Neuronal stem cell (in vitro differentiated cells): ENCODE results near the gene SND1.

Experiments
- DNase-seq: peaks from one replicate; pipeline ENCODE4 v3.0.0-alpha.2; 2013; ENCODE audit warnings: low spot score
- H2AFZ ChIP-seq: one replicate; pipeline ENCODE4 v1.6.1; 2013; ENCODE audit warnings: mild to moderate bottlenecking, low read length, inconsistent platforms
- H2AK5ac ChIP-seq: 2 replicates; pipeline ENCODE4 v1.6.1; 2013; ENCODE audit warnings: low read depth, mild to moderate bottlenecking, inconsistent platforms, low read length, moderate library complexity, mixed read lengths
- H2BK120ac ChIP-seq: 2 replicates; pipeline ENCODE4 v1.6.1; 2013; ENCODE audit warnings: low read depth, mild to moderate bottlenecking, inconsistent platforms, low read length, moderate library complexity, mixed read lengths
- H2BK12ac ChIP-seq: one replicate; pipeline ENCODE4 v1.6.1; 2013; ENCODE audit warnings: low read length, inconsistent platforms
- H2BK15ac ChIP-seq: 2 replicates; pipeline ENCODE4 v1.6.1; 2013; ENCODE audit warnings: mild to moderate bottlenecking, low read length, inconsistent platforms, mixed read lengths
- H2BK5ac ChIP-seq: one replicate; pipeline ENCODE4 v1.6.1; 2013; ENCODE audit warnings: inconsistent platforms, mild to moderate bottlenecking, low read length, moderate library complexity
- H3K14ac ChIP-seq: one replicate; pipeline ENCODE4 v1.6.1; 2013; ENCODE audit warnings: low read length, inconsistent platforms
- H3K18ac ChIP-seq: 2 replicates; pipeline ENCODE4 v1.6.1; 2013; ENCODE audit warnings: low read length, inconsistent platforms
- H3K23ac ChIP-seq: 2 replicates; pipeline ENCODE4 v1.6.1; 2013; ENCODE audit warnings: low read depth, mild to moderate bottlenecking, mixed read lengths, low read length, inconsistent platforms; ENCODE audit not compliant: poor library complexity
- H3K27ac ChIP-seq: replicated peaks from 3 replicates; pipeline ENCODE4 v1.5.1; 2013; ENCODE audit warnings: low read length, inconsistent platforms
- H3K27me3 ChIP-seq, 3 experiments: 2 replicates each; pipeline ENCODE4 v1.6.1; 2013; ENCODE audit warnings: low read length in 3 of 3, mild to moderate bottlenecking in 2 of 3, inconsistent platforms in 1 of 3, low read depth in 1 of 3, mixed read lengths in 1 of 3, moderate library complexity in 1 of 3; ENCODE audit not compliant: control insufficient read depth in 3 of 3, insufficient read depth in 3 of 3
- H3K36me3 ChIP-seq, 2 donors: replicated peaks in 1 of 2; 2 replicates each; pipeline ENCODE4 v1.6.1; 2013; ENCODE audit warnings: low read length in 2 of 2; ENCODE audit not compliant: control insufficient read depth in 2 of 2, insufficient read depth in 2 of 2
- H3K4ac ChIP-seq: 2 replicates; pipeline ENCODE4 v1.6.1; 2013; ENCODE audit warnings: inconsistent platforms, mild to moderate bottlenecking, low read length, moderate library complexity
- H3K4me1 ChIP-seq, 2 donors: 1 replicate in 1 of 2; 2 replicates in 1 of 2; pipeline ENCODE4 v1.6.1; 2013; ENCODE audit warnings: low read length in 2 of 2, low read depth in 1 of 2; ENCODE audit not compliant: control insufficient read depth in 2 of 2, insufficient read depth in 1 of 2
- H3K4me2 ChIP-seq: one replicate; pipeline ENCODE4 v1.6.1; 2013; ENCODE audit warnings: mild to moderate bottlenecking, low read length, inconsistent platforms; ENCODE audit not compliant: insufficient read depth, poor library complexity, severe bottlenecking
- H3K4me3 ChIP-seq, 2 donors: 2 replicates each; pipeline ENCODE4 v1.5.1; 2013; ENCODE audit warnings: low read length in 2 of 2, mild to moderate bottlenecking in 2 of 2, inconsistent platforms in 1 of 2, moderate library complexity in 1 of 2
- H3K79me1 ChIP-seq: one replicate; pipeline ENCODE4 v1.6.1; 2013; ENCODE audit warnings: low read depth, mild to moderate bottlenecking, inconsistent platforms, low read length, moderate library complexity
- H3K9ac ChIP-seq: one replicate; pipeline ENCODE4 v1.6.1; 2013; ENCODE audit warnings: mild to moderate bottlenecking, low read depth, low read length, inconsistent platforms; ENCODE audit not compliant: poor library complexity
- H3K9me3 ChIP-seq, 2 donors: replicated peaks in 1 of 2; 2 replicates each; pipeline versions ENCODE3 to v1.6.1; 2013; ENCODE audit warnings: low read length in 2 of 2, mild to moderate bottlenecking in 2 of 2, inconsistent platforms in 1 of 2, low read depth in 1 of 2, mixed read lengths in 1 of 2, moderate library complexity in 1 of 2; ENCODE audit not compliant: control insufficient read depth in 2 of 2, insufficient read depth in 1 of 2
- H4K8ac ChIP-seq: one replicate; pipeline ENCODE4 v1.6.1; 2013; ENCODE audit warnings: low read depth, mild to moderate bottlenecking, inconsistent platforms, low read length, moderate library complexity
- H4K91ac ChIP-seq: one replicate; pipeline ENCODE4 v1.6.1; 2013; ENCODE audit warnings: low read length, low read depth, mild to moderate bottlenecking, inconsistent platforms; ENCODE audit not compliant: poor library complexity
- WGBS, 2 donors: extraction: QIAGEN DNeasy Blood & Tissue Kit; methylation state at CpG; one replicate each; pipeline ENCODE4 v1.1.7; 2013; ENCODE audit warnings: missing lambda C conversion rate in 2 of 2, mixed read lengths in 1 of 2; ENCODE audit not compliant: insufficient read length in 2 of 2, insufficient replicate concordance in 1 of 2; ENCODE audit errors: extremely low coverage in 2 of 2; 5-methylcytosine and 5-hydroxymethylcytosine counted together

The SND1 gene

GRCh38 chr7:127913686-127914085, 261.7 kb downstream of the SND1 start:
- Histone ChIP-seq H2BK12ac (no peak overlapping the region), H3K23ac (no peak overlapping the region), H2AK5ac (no peak overlapping the region), H3K9me3 (no peaks in the 10 kb centered on the region), H3K27ac (no peak overlapping the region), H3K18ac (no peak overlapping the region), H3K36me3 (peaks cover 0 to 3% of the 10 kb centered on the region in 2 donors), H3K4ac (no peak overlapping the region), H3K9ac (no peak overlapping the region), H3K79me1 (no peaks in the 10 kb centered on the region), H3K4me1 (no peaks in the 10 kb centered on the region), H3K4me2 (no peak overlapping the region), H2AFZ (no peak overlapping the region), H2BK5ac (no peak overlapping the region), H3K14ac (no peak overlapping the region), H4K8ac (no peak overlapping the region), H4K91ac (no peak overlapping the region), H3K4me3 (no peak overlapping the region), H2BK120ac (no peak overlapping the region), H2BK15ac (no peak overlapping the region), H3K27me3 (no peaks in the 10 kb centered on the region)
- no CpG with 5 or more reads among the region's 2 CpGs for WGBS, 2 donors
- no peak for DNase-seq

- H4K8ac ChIP-seq, result no peak overlapping the region
- H3K79me1 ChIP-seq, result no peaks in the 10 kb centered on the region
- no peak overlapping the region for H3K18ac ChIP-seq
- H3K9ac ChIP-seq, result no peak overlapping the region
- no peak overlapping the region for H2AFZ ChIP-seq
- no peak overlapping the region for H2BK5ac ChIP-seq
- no peak overlapping the region for H3K4ac ChIP-seq
- no CpG with 5 or more reads among the region's 6 CpGs for WGBS, 2 donors
- H3K36me3 ChIP-seq, result peaks cover 0 to 3% of the 10 kb centered on the region in 2 donors
- no peak overlapping the region for H2AK5ac ChIP-seq
- no peaks in the 10 kb centered on the region for H3K4me1 ChIP-seq
- no peak overlapping the region for H4K91ac ChIP-seq
- H3K27ac ChIP-seq, result no peak overlapping the region
- no peak overlapping the region for H2BK12ac ChIP-seq
- DNase-seq, result no peak
- no peak overlapping the region for H3K4me3 ChIP-seq
- H3K4me2 ChIP-seq, result no peak overlapping the region
- no peak overlapping the region for H3K14ac ChIP-seq
- no peak overlapping the region for H2BK120ac ChIP-seq
- no peak overlapping the region for H2BK15ac ChIP-seq
- H3K23ac ChIP-seq, result no peak overlapping the region
- no peaks in the 10 kb centered on the region for H3K9me3 ChIP-seq
- H3K27me3 ChIP-seq, result no peaks in the 10 kb centered on the region
Observed at GRCh38 chr7:127914693-127915092, 262.7 kb downstream of the SND1 start.

GRCh38 chr7:127916735-127917134, 264.7 kb downstream of the SND1 start:
- WGBS, 2 donors, result no CpG with 5 or more reads among the region's 3 CpGs
- Histone ChIP-seq H2AFZ (no peak overlapping the region), H3K4ac (no peak overlapping the region)

GRCh38 chr7:127918130-127918529, 266.1 kb downstream of the SND1 start:
- Histone ChIP-seq H3K79me1 (no peaks in the 10 kb centered on the region), H3K4me3 (no peak overlapping the region), H3K23ac (no peak overlapping the region), H3K9me3 (no peaks in the 10 kb centered on the region), H2BK5ac (no peak overlapping the region), H3K27me3 (no peaks in the 10 kb centered on the region), H3K4me1 (no peaks in the 10 kb centered on the region), H3K4ac (no peak overlapping the region), H2BK12ac (no peak overlapping the region), H3K14ac (no peak overlapping the region), H2BK120ac (no peak overlapping the region), H2AFZ (no peak overlapping the region), H3K18ac (no peak overlapping the region), H3K9ac (no peak overlapping the region), H3K36me3 (no peaks in the 10 kb centered on the region), H2AK5ac (no peak overlapping the region), H2BK15ac (no peak overlapping the region), H4K91ac (no peak overlapping the region), H3K27ac (no peak overlapping the region), H4K8ac (no peak overlapping the region), H3K4me2 (no peak overlapping the region)
- no peak for DNase-seq
- no CpG with 5 or more reads among the region's 8 CpGs for WGBS, 2 donors

More at GRCh38 chr7:127916735-127917134, 264.7 kb downstream of the SND1 start:
- Histone ChIP-seq H3K18ac (no peak overlapping the region), H3K4me3 (no peak overlapping the region), H2BK5ac (no peak overlapping the region), H3K9ac (no peak overlapping the region), H3K4me2 (no peak overlapping the region), H3K4me1 (no peaks in the 10 kb centered on the region), H2BK12ac (no peak overlapping the region), H3K27me3 (no peaks in the 10 kb centered on the region), H3K79me1 (no peaks in the 10 kb centered on the region), H2BK120ac (no peak overlapping the region), H3K9me3 (no peaks in the 10 kb centered on the region), H3K14ac (no peak overlapping the region), H3K23ac (no peak overlapping the region), H2AK5ac (no peak overlapping the region), H2BK15ac (no peak overlapping the region), H4K91ac (no peak overlapping the region), H4K8ac (no peak overlapping the region), H3K36me3 (no peaks in the 10 kb centered on the region), H3K27ac (no peak overlapping the region)
- no peak for DNase-seq
